Upper lobe of right lung (tissue), 1 donor: ENCODE measurements around the gene OR2F1. TPM values are rescaled to one million over a fixed set of nuclear protein-coding genes. Genes with fewer than 3 reads are reported as not detected.

ENCODE experiments used
- ATAC-seq: fragments of 200-7000 bp; cut with Tn5 transposase; one replicate; pipeline ENCODE4 v1.9.1; 2020; ENCODE audit warnings: mild to moderate bottlenecking, moderate library complexity
- DNase-seq: peaks from one replicate; pipeline ENCODE4 v3.0.0-alpha.2; 2020
- H3K27ac ChIP-seq: fragments of 200-600 bp; one replicate; pipeline ENCODE4 v1.8.0; 2022
- H3K27me3 ChIP-seq: fragments of 200-600 bp; one replicate; pipeline ENCODE4 v1.8.0; 2022; ENCODE audit warnings: mild to moderate bottlenecking
- H3K36me3 ChIP-seq: fragments of 200-600 bp; one replicate; pipeline ENCODE4 v1.8.0; 2022
- H3K4me1 ChIP-seq: fragments of 200-600 bp; one replicate; pipeline ENCODE4 v1.8.0; 2022
- H3K4me3 ChIP-seq: fragments of 200-600 bp; one replicate; pipeline ENCODE4 v1.8.0; 2022; ENCODE audit warnings: mild to moderate bottlenecking
- H3K9me3 ChIP-seq: fragments of 200-600 bp; one replicate; pipeline ENCODE4 v1.8.0; 2022
- intact Hi-C: fragments of 100-400 bp; cut with DNase I; formaldehyde crosslinking; loops from one replicate; pipeline ENCODE4 v1.11.0; 2022
- total RNA-seq: library from RNA; stranded (reverse); fragmentation: NEBNext Ultra II Directional; extraction: Animal tissue kit (Norgen Biotek cat#: 25700); gene quantifications from one replicate; pipeline ENCODE4 v1.2.1, GENCODE V29; 2021
- TF ChIP-seq, protein P1 (sequence below): fragments of 200-600 bp; IDR thresholded peaks from one replicate; pipeline ENCODE4 v1.8.0; 2022; ENCODE audit warnings: antibody characterized with exemption
- donor health status: DM: no; HTN: yes; CAD: no; lungs with severe emphysema.

The OR2F1 gene
- total RNA-seq, 1 donor from 2014 or later, result not detected

DNA sequence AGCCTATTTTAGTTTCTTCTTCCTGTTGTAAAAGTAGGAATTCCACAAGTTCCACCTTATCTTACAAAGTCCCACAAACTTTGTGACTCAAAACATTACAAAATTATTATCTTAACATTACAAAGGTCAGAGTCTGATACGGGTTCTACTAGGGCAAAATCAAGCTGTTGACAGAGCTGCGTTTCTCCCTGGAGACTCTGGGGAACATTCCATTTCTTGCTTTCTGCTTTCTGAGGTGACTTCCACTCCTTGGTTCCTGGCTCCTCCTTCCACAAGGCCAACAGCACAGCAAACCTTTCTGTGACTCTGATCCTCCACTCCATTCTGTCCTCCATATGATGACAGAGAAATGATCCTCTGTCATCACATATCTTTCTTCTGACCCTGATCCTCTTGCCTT, 10.6 kb downstream of the OR2F1 start:
- no peaks in the 10 kb centered on the region for H3K36me3 ChIP-seq
- no peak for ATAC-seq
- DNase-seq, result no peak
- intact Hi-C loops, result no loop called here
- no peaks in the 10 kb centered on the region for H3K4me1 ChIP-seq
- TF ChIP-seq, protein P1, sequence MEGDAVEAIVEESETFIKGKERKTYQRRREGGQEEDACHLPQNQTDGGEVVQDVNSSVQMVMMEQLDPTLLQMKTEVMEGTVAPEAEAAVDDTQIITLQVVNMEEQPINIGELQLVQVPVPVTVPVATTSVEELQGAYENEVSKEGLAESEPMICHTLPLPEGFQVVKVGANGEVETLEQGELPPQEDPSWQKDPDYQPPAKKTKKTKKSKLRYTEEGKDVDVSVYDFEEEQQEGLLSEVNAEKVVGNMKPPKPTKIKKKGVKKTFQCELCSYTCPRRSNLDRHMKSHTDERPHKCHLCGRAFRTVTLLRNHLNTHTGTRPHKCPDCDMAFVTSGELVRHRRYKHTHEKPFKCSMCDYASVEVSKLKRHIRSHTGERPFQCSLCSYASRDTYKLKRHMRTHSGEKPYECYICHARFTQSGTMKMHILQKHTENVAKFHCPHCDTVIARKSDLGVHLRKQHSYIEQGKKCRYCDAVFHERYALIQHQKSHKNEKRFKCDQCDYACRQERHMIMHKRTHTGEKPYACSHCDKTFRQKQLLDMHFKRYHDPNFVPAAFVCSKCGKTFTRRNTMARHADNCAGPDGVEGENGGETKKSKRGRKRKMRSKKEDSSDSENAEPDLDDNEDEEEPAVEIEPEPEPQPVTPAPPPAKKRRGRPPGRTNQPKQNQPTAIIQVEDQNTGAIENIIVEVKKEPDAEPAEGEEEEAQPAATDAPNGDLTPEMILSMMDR, result no peak
- H3K27me3 ChIP-seq, result no peaks in the 10 kb centered on the region
- no peak overlapping the region for H3K4me3 ChIP-seq
- H3K27ac ChIP-seq, result no peak overlapping the region
- H3K9me3 ChIP-seq, result no peaks in the 10 kb centered on the region

DNA sequence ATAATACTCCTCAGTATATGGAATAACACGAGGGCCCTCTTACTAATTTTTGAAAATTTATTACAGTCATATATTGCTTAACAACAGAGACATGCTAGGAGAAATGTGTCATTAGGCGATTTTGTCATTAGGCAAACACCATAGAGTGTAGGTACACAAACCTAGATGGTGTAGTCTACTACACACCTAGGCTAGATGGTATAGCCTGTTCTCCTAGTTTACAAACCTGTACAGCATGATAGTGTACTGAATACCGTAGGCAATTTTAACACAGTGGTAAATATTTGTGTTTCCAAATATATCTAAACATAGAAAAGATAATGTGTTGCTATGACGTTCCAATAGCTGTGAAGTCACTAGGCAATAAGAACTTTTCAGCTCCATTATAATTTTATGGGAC, 12.8 kb downstream of the OR2F1 start:
- TF ChIP-seq, protein P1, result no peak
- DNase-seq (no peak), ATAC-seq (no peak)

GRCh38 chr7:143973870-143974416, 19.3 kb downstream of the OR2F1 start:
- Histone ChIP-seq H3K4me1 (no peaks in the 10 kb centered on the region), H3K27ac (no peak overlapping the region), H3K36me3 (no peaks in the 10 kb centered on the region), H3K9me3 (no peaks in the 10 kb centered on the region), H3K4me3 (no peak overlapping the region), H3K27me3 (no peaks in the 10 kb centered on the region)
- intact Hi-C loops, result no loop called here
- DNase-seq (no peak), ATAC-seq (no peak)
- TF ChIP-seq, protein P1, result no peak

More for the DNA sequence above, 12.8 kb downstream of the OR2F1 start:
- intact Hi-C loops, result no loop called here
- H3K27ac ChIP-seq, result no peak overlapping the region
- H3K36me3 ChIP-seq, result no peaks in the 10 kb centered on the region
- H3K27me3 ChIP-seq, result no peaks in the 10 kb centered on the region
- no peaks in the 10 kb centered on the region for H3K9me3 ChIP-seq
- H3K4me1 ChIP-seq, result no peaks in the 10 kb centered on the region
- H3K4me3 ChIP-seq, result no peak overlapping the region

GRCh38 chr7:143974459-143974858, 19.8 kb downstream of the OR2F1 start:
- H3K9me3 ChIP-seq, result no peaks in the 10 kb centered on the region
- H3K27ac ChIP-seq, result no peak overlapping the region
- H3K4me3 ChIP-seq, result no peak overlapping the region
- ATAC-seq, result no peak
- no peaks in the 10 kb centered on the region for H3K4me1 ChIP-seq
- no peaks in the 10 kb centered on the region for H3K36me3 ChIP-seq
- intact Hi-C loops, result no loop called here
- TF ChIP-seq, protein P1, result no peak
- no peak for DNase-seq
- H3K27me3 ChIP-seq, result no peaks in the 10 kb centered on the region

- TF ChIP-seq, protein P1, result no peak
- Histone ChIP-seq H3K27me3 (no peaks in the 10 kb centered on the region), H3K36me3 (no peaks in the 10 kb centered on the region), H3K4me1 (no peaks in the 10 kb centered on the region), H3K27ac (no peak overlapping the region), H3K9me3 (no peaks in the 10 kb centered on the region), H3K4me3 (no peak overlapping the region)
- ATAC-seq (no peak), DNase-seq (no peak)
- intact Hi-C loops, result no loop called here
Observed at GRCh38 chr7:143975617-143976016, 21.0 kb downstream of the OR2F1 start.

- DNase-seq, result no peak
- Histone ChIP-seq H3K4me1 (no peaks in the 10 kb centered on the region), H3K27me3 (no peaks in the 10 kb centered on the region), H3K4me3 (no peak overlapping the region), H3K9me3 (no peaks in the 10 kb centered on the region), H3K36me3 (no peaks in the 10 kb centered on the region), H3K27ac (no peak overlapping the region)
- intact Hi-C loops, result no loop called here
- TF ChIP-seq, protein P1, result no peak
- ATAC-seq, result no peak
Observed at GRCh38 chr7:143978585-143978984, 23.9 kb downstream of the OR2F1 start.
